Skeletal muscle tissue (tissue), 4 donors: ENCODE results near the gene SECISBP2. TPM values are rescaled to one million over a fixed set of nuclear protein-coding genes. Genes with fewer than 3 reads are reported as not detected.
"Not testable (repeated sequence)": the region's sequence is repeated elsewhere in the genome, so short reads cannot be mapped to it uniquely, and the experiment has no call there.

Source experiments
- H3K27ac ChIP-seq: one replicate; pipeline ENCODE4 v1.7.0; 2013; ENCODE audit warnings: mild to moderate bottlenecking, low read depth, low read length, inconsistent platforms
- H3K27me3 ChIP-seq, 3 donors: one replicate each; pipeline ENCODE4 v1.7.0; 2013; ENCODE audit warnings: low read length in 3 of 3; ENCODE audit not compliant: control insufficient read depth in 3 of 3, insufficient read depth in 3 of 3
- H3K36me3 ChIP-seq, 3 donors: one replicate each; pipeline ENCODE4 v1.7.0; 2013; ENCODE audit warnings: low read length in 3 of 3; ENCODE audit not compliant: control insufficient read depth in 3 of 3, insufficient read depth in 3 of 3
- H3K4me1 ChIP-seq, 3 donors: one replicate each; pipeline ENCODE4 v1.7.0; 2013; ENCODE audit warnings: low read length in 3 of 3, mild to moderate bottlenecking in 3 of 3; ENCODE audit not compliant: control insufficient read depth in 3 of 3, insufficient read depth in 3 of 3
- H3K4me3 ChIP-seq, 3 donors: one replicate each; pipeline ENCODE4 v1.7.0; 2013; ENCODE audit warnings: low read length in 3 of 3
- H3K9ac ChIP-seq, 3 donors: one replicate each; pipeline ENCODE4 v1.7.0; 2013; ENCODE audit warnings: low read length in 3 of 3, mild to moderate bottlenecking in 3 of 3, moderate library complexity in 2 of 3, low read depth in 1 of 3
- H3K9me3 ChIP-seq, 3 donors: one replicate each; pipeline ENCODE4 v1.7.0; 2013; ENCODE audit warnings: low read length in 3 of 3; ENCODE audit not compliant: control insufficient read depth in 3 of 3
- total RNA-seq: library from RNA; depleted of rRNA; stranded (reverse); fragments of >200 nt; gene quantifications from one replicate; pipeline ENCODE4 v1.2.3, GENCODE V29; 2014
- donor health status: Osteomylitis.

SECISBP2 gene
- total RNA-seq, 1 donor from 2014 or later, result 42.8 TPM

DNA sequence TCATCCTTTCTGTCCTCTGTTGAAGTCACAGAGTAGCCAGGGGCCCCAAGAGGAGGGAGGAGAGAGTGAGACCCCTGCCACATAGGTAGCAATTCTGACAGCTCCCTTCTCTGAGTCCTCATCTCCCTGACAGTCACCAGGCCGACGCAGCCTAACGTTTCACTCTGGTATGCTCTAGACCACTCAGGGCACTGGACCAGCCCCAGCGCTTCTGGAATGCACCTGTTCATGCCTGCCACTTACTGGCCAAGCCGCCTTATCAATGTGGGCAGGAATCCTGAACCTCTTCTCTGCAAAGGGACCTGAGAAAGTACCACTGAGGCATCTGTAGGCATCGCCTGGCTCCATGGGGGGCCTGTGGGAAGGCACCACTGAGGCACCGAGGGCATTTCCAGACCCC, 50.2 kb downstream of the SECISBP2 start:
- H3K36me3 ChIP-seq, result peaks cover 0 to 6% (median 5%) of the 10 kb centered on the region in 3 donors
- no peak overlapping the region for H3K9ac ChIP-seq
- H3K27ac ChIP-seq, result no peak overlapping the region
- no peaks in the 10 kb centered on the region for H3K4me1 ChIP-seq
- no peaks in the 10 kb centered on the region for H3K9me3 ChIP-seq
- H3K4me3 ChIP-seq, result no peak overlapping the region
- no peaks in the 10 kb centered on the region for H3K27me3 ChIP-seq

GRCh38 chr9:89368978-89369377, 50.7 kb downstream of the SECISBP2 start:
- Histone ChIP-seq H3K9ac (no peak overlapping the region), H3K4me1 (no peaks in the 10 kb centered on the region), H3K9me3 (no peaks in the 10 kb centered on the region), H3K36me3 (peaks cover 0 to 6% (median 4%) of the 10 kb centered on the region in 3 donors), H3K27me3 (no peaks in the 10 kb centered on the region), H3K4me3 (no peak overlapping the region), H3K27ac (no peak overlapping the region)

DNA sequence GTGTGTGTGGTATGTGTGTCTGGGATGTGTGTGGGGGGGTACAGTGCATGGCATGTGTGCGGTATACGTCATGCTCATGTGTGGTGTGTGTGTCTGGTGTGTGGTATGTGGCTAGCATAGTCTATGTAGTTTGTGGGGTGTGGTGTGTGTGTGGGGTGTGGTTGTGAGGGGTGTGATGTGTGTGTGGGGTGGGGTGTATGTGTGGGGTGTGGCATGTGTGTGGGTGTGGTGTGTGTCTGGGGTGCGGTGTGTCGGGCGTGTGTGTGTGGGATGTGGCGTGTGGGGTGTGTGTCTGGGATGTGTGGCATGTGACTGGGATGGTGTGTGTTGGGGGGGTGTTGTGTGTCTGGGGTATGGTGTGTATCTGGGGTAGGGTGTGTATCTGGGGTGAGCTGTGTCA, 52.3 kb downstream of the SECISBP2 start:
- H3K36me3 ChIP-seq, result peaks cover 0 to 6% (median 4%) of the 10 kb centered on the region in 3 donors
- no peak overlapping the region for H3K4me3 ChIP-seq
- no peaks in the 10 kb centered on the region for H3K9me3 ChIP-seq
- no peaks in the 10 kb centered on the region for H3K27me3 ChIP-seq
- H3K9ac ChIP-seq, result no peak overlapping the region
- H3K27ac ChIP-seq, result no peak overlapping the region
- H3K4me1 ChIP-seq, result no peaks in the 10 kb centered on the region

- H3K27me3 ChIP-seq, H3K9me3 ChIP-seq, H3K36me3 ChIP-seq, H3K27ac ChIP-seq, H3K4me1 ChIP-seq, H3K4me3 ChIP-seq, H3K9ac ChIP-seq: not testable (repeated sequence)
Observed at GRCh38 chr9:89371791-89372190, 53.5 kb downstream of the SECISBP2 start.

- H3K4me3 ChIP-seq, result no peak overlapping the region
- H3K9me3 ChIP-seq, result no peaks in the 10 kb centered on the region
- H3K27ac ChIP-seq, result no peak overlapping the region
- peaks cover 5 to 12% (median 6%) of the 10 kb centered on the region in 3 donors for H3K36me3 ChIP-seq
- H3K4me1 ChIP-seq, result no peaks in the 10 kb centered on the region
- H3K9ac ChIP-seq, result no peak overlapping the region
- H3K27me3 ChIP-seq, result no peaks in the 10 kb centered on the region
Observed at GRCh38 chr9:89372230-89372816, 54.0 kb downstream of the SECISBP2 start.

GRCh38 chr9:89372979-89373378, 54.7 kb downstream of the SECISBP2 start:
- H3K27ac ChIP-seq, result no peak overlapping the region
- no peaks in the 10 kb centered on the region for H3K9me3 ChIP-seq
- H3K4me3 ChIP-seq, result no peak overlapping the region
- H3K27me3 ChIP-seq, result no peaks in the 10 kb centered on the region
- H3K4me1 ChIP-seq, result no peaks in the 10 kb centered on the region
- peaks cover 5 to 16% (median 6%) of the 10 kb centered on the region in 3 donors for H3K36me3 ChIP-seq
- no peak overlapping the region for H3K9ac ChIP-seq

GRCh38 chr9:89374176-89374575, 55.9 kb downstream of the SECISBP2 start:
- Histone ChIP-seq H3K9ac (no peak overlapping the region), H3K4me3 (no peak overlapping the region), H3K36me3 (peaks cover 14 to 22% (median 16%) of the 10 kb centered on the region in 3 donors), H3K27ac (no peak overlapping the region), H3K9me3 (no peaks in the 10 kb centered on the region), H3K4me1 (no peaks in the 10 kb centered on the region), H3K27me3 (no peaks in the 10 kb centered on the region)

DNA sequence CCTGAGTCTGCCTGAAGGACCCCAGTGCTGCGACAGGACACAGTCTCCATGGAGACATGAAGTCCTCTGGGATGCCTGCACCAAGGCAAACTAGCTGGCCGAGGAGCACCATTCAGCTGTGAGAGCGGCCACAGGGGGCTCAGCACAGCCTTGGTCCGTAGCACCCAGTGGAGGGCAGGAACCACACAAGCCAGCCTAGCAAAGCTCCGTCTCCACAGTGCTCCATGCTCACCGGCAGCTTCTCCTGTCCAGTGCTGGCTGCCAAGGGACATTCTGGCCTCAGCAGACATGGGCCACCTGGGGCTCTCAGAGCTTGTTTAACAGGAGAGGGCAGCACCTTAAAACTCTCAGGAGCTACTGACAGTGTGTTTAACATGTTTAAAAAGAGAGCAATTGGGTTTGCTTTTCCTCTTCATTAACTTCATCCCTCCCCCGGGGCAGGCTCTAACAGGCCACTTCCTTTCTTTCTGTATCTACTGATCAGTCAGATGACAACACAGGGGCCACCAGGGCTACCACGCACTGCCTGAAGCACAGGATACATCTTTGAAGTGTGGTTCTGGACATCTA, 57.0 kb downstream of the SECISBP2 start:
- Histone ChIP-seq H3K27me3 (no peaks in the 10 kb centered on the region), H3K27ac (no peak overlapping the region), H3K4me3 (no peak overlapping the region), H3K9ac (no peak overlapping the region), H3K36me3 (peaks cover 16 to 21% (median 17%) of the 10 kb centered on the region in 3 donors), H3K4me1 (no peaks in the 10 kb centered on the region), H3K9me3 (no peaks in the 10 kb centered on the region)

DNA sequence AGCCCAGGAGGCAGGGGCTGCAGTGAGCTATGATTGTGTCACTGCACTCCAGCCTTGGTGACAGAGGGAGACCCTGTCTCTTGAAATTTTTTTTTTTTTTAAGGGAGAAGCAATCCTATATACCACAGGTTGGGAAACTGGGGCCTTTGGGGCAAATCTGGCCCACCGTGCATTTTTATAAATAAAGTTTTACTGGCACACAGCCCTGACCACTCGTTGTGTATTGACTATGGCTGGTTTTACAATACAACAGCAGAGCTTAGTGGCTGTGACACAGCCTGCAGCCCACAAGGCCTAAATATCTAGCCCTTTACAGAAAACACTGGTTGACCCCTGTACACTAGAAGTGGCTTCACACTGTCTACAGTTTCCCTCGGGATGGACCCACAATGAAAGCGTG, 58.0 kb downstream of the SECISBP2 start:
- Histone ChIP-seq H3K27me3 (no peaks in the 10 kb centered on the region), H3K9me3 (no peaks in the 10 kb centered on the region), H3K36me3 (peaks cover 16 to 30% (median 22%) of the 10 kb centered on the region in 3 donors), H3K4me3 (no peak overlapping the region), H3K27ac (no peak overlapping the region), H3K9ac (no peak overlapping the region), H3K4me1 (no peaks in the 10 kb centered on the region)

GRCh38 chr9:89376741-89377351, 58.5 kb downstream of the SECISBP2 start:
- no peak overlapping the region for H3K9ac ChIP-seq
- H3K27me3 ChIP-seq, result no peaks in the 10 kb centered on the region
- H3K9me3 ChIP-seq, result no peaks in the 10 kb centered on the region
- H3K36me3 ChIP-seq, result peaks cover 19 to 33% (median 26%) of the 10 kb centered on the region in 3 donors
- H3K27ac ChIP-seq, result no peak overlapping the region
- no peaks in the 10 kb centered on the region for H3K4me1 ChIP-seq
- H3K4me3 ChIP-seq, result no peak overlapping the region
